HepG2 (cell line): ENCODE measurements around the gene RTF1. TPM values are rescaled to one million over a fixed set of nuclear protein-coding genes. Genes with fewer than 3 reads are reported as not detected.

Experiments
- FIP1L1 ChIP-seq: fragments of 200-400 bp; formaldehyde crosslinking; IDR thresholded peaks from 2 replicates; pipeline ENCODE4 v1.6.1; 2018; ENCODE audit warnings: low read depth, mild to moderate bottlenecking, low read length, moderate library complexity, borderline replicate concordance; ENCODE audit not compliant: insufficient read depth
- HNRNPH1 ChIP-seq: fragments of 200-400 bp; formaldehyde crosslinking; optimal IDR thresholded peaks from 2 replicates; pipeline ENCODE3; 2017; ENCODE audit warnings: mild to moderate bottlenecking, low read depth, low read length
- KAT7 ChIP-seq: IDR thresholded peaks from 2 replicates; pipeline ENCODE4 v1.6.1; 2018; ENCODE audit warnings: borderline replicate concordance, missing compliant biosample characterization
- NCOA2 ChIP-seq: sonication (generic); formaldehyde crosslinking; IDR thresholded peaks from 2 replicates; pipeline ENCODE4 v1.8.0; 2022; ENCODE audit warnings: inconsistent platforms
- NPAS2 ChIP-seq: sonication (generic); formaldehyde crosslinking; IDR thresholded peaks from 2 replicates; pipeline ENCODE4 v1.8.0; 2022; ENCODE audit warnings: mild to moderate bottlenecking, missing genetic modification reagents, borderline replicate concordance
- SATB2 ChIP-seq: sonication (generic); formaldehyde crosslinking; IDR thresholded peaks from 2 replicates; pipeline ENCODE4 v1.5.0; 2020; ENCODE audit warnings: missing genetic modification reagents
- SP2 ChIP-seq: sonication (generic); formaldehyde crosslinking; IDR thresholded peaks from 2 replicates; pipeline ENCODE4 v1.5.1; 2020; ENCODE audit warnings: mild to moderate bottlenecking, missing genetic modification reagents
- ZBTB38 ChIP-seq: sonication (generic); formaldehyde crosslinking; IDR thresholded peaks from 2 replicates; pipeline ENCODE4 v1.5.1; 2020; ENCODE audit warnings: mild to moderate bottlenecking, missing genetic modification reagents
- ZNF180 ChIP-seq: sonication (generic); formaldehyde crosslinking; IDR thresholded peaks from 2 replicates; pipeline ENCODE4 v1.4.0; 2020; ENCODE audit warnings: low read depth, missing genetic modification reagents, borderline replicate concordance
- ZNF563 ChIP-seq: sonication (generic); formaldehyde crosslinking; IDR thresholded peaks from 2 replicates; pipeline ENCODE4 v1.8.0; 2022; ENCODE audit warnings: mild to moderate bottlenecking, moderate library complexity, missing genetic modification reagents
- ZNF572 ChIP-seq: sonication (generic); formaldehyde crosslinking; IDR thresholded peaks from 2 replicates; pipeline ENCODE4 v1.5.1; 2020; ENCODE audit warnings: mild to moderate bottlenecking, missing genetic modification reagents
- ZSCAN30 ChIP-seq: sonication (generic); formaldehyde crosslinking; IDR thresholded peaks from 2 replicates; pipeline ENCODE4 v1.5.0; 2020; ENCODE audit warnings: mild to moderate bottlenecking, missing genetic modification reagents
- polyA plus RNA-seq, 8 experiments: library from polyadenylated mRNA; depleted of rRNA in 3 of 8; stranded (reverse) in 7 of 8; unstranded in 1 of 8; fragments of >200 nt; fragmentation: Illumina TruSeq in 4 of 8; extraction: Trizol in 4 of 8; gene quantifications; 2 replicates each; pipeline versions ENCODE4 v1.2.1 to v1.2.3, GENCODE V29; 2011 to 2016; ENCODE audit warnings: low read depth in 4 of 8, missing spikeins in 1 of 8, mixed read lengths in 1 of 8; ENCODE audit not compliant: insufficient read depth in 1 of 8
- total RNA-seq, 5 experiments: library from RNA; depleted of rRNA; stranded (reverse); fragments of >200 nt; fragmentation: Illumina TruSeq; extraction: Trizol; gene quantifications; 2 replicates each; pipeline ENCODE4 v1.2.3, GENCODE V29; 2016; ENCODE audit warnings: low read depth in 1 of 5
- TF ChIP-seq, protein P1 (sequence below): sonication (generic); formaldehyde crosslinking; IDR thresholded peaks from 2 replicates; pipeline ENCODE4 v1.5.1; 2020; ENCODE audit warnings: mild to moderate bottlenecking, missing genetic modification reagents, moderate library complexity
- TF ChIP-seq, protein P2 (sequence below): sonication (generic); formaldehyde crosslinking; IDR thresholded peaks from 2 replicates; pipeline ENCODE4 v1.5.0; 2020; ENCODE audit warnings: missing genetic modification reagents, mild to moderate bottlenecking, borderline replicate concordance
- TF ChIP-seq, protein P3 (sequence below): sonication (generic); formaldehyde crosslinking; IDR thresholded peaks from 2 replicates; pipeline ENCODE4 v1.5.0; 2020; ENCODE audit warnings: mild to moderate bottlenecking, missing genetic modification reagents
- TF ChIP-seq, protein P4 (sequence below): sonication (generic); formaldehyde crosslinking; IDR thresholded peaks from 2 replicates; pipeline ENCODE4 v1.4.0; 2020; ENCODE audit warnings: missing genetic modification reagents
- TF ChIP-seq, protein P5 (sequence below): sonication (generic); formaldehyde crosslinking; IDR thresholded peaks from 2 replicates; pipeline ENCODE4 v1.4.0; 2020; ENCODE audit warnings: missing genetic modification reagents
- TF ChIP-seq, protein P6 (sequence below): IDR thresholded peaks from 2 replicates; pipeline ENCODE4 v1.6.1; 2016; ENCODE audit warnings: low read depth

Gene RTF1
- total and polyA plus RNA-seq, 2 of the 13 experiments (the other 11 are each of a cell fraction or from before 2014, with no cell fraction given) = 13.9 to 17.9 TPM

DNA sequence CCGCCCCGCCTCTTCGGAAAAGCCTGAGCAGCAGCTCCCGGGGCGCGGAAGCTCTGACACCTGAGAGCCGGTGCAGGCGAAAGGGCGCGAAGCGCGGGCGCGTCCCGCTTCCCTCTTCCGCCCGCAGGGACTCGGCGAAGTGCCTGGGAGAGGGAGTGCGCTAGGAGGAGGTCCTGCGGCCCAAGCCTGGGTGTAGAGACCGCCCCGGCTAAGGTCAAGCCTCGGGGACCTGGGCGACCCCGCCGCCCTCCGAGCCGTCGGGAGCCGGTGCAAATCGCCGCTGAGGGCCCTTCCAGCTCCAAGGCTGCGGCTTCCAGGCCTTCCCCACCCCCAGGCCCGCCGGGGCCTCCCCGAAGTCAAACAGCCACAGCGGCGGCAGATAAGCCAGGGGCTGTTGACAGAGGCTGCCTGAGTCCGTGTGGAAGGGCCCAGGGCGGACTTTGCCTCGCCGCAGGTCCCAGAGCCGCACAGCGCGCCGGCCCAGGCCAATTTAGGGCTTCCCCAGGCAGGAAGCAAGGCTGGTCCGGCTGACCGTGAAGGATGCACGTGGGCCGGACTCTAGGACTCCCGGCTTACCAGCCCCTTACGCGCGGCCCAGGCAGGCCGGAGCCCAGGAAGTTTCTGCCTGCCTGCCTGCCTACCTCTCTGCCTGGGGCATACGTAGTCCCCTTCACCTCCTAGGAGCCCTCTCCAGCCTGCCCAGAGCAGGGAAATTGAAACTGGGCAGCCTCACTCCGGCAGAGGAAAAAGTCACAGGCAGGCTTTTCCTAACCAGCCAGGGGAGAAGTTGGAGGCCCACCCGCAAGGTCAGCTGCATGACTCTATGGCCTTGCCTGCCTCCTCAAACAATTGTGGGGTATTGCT is 79.1 kb downstream of the RTF1 start (continued):
- TF ChIP-seq, protein P1, sequence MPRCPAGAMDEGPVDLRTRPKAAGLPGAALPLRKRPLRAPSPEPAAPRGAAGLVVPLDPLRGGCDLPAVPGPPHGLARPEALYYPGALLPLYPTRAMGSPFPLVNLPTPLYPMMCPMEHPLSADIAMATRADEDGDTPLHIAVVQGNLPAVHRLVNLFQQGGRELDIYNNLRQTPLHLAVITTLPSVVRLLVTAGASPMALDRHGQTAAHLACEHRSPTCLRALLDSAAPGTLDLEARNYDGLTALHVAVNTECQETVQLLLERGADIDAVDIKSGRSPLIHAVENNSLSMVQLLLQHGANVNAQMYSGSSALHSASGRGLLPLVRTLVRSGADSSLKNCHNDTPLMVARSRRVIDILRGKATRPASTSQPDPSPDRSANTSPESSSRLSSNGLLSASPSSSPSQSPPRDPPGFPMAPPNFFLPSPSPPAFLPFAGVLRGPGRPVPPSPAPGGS (CRISPR knock-in tag) = peak; percentile 78; the same call in 1 of the 2 replicates
- TF ChIP-seq NCOA2 (CRISPR knock-in tag) (peak; percentile 46; the same call in 1 of the 2 replicates), NPAS2 (CRISPR knock-in tag) (0 out of 2 replicates have a peak, but pooled peaks have one; percentile 35), SATB2 (CRISPR knock-in tag) (peak; percentile 48), ZBTB38 (CRISPR knock-in tag) (peak; percentile 63), ZSCAN30 (CRISPR knock-in tag) (peak; percentile 91), HNRNPH1 (no peak), KAT7 (CRISPR knock-in tag) (peak; percentile 84; the same call in 1 of the 2 replicates), ZNF563 (CRISPR knock-in tag) (no peak; the same call in 1 of the 2 replicates), ZNF572 (CRISPR knock-in tag) (no peak), ZNF180 (no peak), FIP1L1 (no peak), SP2 (CRISPR knock-in tag) (no peak)
- TF ChIP-seq, protein P2, sequence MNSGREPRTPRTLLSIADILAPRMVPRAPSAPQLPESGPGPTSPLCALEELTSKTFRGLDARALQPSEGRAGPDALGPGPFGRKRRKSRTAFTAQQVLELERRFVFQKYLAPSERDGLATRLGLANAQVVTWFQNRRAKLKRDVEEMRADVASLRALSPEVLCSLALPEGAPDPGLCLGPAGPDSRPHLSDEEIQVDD (CRISPR knock-in tag) = peak; percentile 19; the same call in 1 of the 2 replicates
- TF ChIP-seq, protein P3, sequence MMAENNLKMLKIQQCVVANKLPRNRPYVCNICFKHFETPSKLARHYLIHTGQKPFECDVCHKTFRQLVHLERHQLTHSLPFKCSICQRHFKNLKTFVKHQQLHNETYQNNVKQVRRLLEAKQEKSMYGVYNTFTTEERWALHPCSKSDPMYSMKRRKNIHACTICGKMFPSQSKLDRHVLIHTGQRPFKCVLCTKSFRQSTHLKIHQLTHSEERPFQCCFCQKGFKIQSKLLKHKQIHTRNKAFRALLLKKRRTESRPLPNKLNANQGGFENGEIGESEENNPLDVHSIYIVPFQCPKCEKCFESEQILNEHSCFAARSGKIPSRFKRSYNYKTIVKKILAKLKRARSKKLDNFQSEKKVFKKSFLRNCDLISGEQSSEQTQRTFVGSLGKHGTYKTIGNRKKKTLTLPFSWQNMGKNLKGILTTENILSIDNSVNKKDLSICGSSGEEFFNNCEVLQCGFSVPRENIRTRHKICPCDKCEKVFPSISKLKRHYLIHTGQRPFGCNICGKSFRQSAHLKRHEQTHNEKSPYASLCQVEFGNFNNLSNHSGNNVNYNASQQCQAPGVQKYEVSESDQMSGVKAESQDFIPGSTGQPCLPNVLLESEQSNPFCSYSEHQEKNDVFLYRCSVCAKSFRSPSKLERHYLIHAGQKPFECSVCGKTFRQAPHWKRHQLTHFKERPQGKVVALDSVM = peak; percentile 91
- TF ChIP-seq, protein P4, sequence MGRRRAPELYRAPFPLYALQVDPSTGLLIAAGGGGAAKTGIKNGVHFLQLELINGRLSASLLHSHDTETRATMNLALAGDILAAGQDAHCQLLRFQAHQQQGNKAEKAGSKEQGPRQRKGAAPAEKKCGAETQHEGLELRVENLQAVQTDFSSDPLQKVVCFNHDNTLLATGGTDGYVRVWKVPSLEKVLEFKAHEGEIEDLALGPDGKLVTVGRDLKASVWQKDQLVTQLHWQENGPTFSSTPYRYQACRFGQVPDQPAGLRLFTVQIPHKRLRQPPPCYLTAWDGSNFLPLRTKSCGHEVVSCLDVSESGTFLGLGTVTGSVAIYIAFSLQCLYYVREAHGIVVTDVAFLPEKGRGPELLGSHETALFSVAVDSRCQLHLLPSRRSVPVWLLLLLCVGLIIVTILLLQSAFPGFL (CRISPR knock-in tag) = no peak
- TF ChIP-seq, protein P5, sequence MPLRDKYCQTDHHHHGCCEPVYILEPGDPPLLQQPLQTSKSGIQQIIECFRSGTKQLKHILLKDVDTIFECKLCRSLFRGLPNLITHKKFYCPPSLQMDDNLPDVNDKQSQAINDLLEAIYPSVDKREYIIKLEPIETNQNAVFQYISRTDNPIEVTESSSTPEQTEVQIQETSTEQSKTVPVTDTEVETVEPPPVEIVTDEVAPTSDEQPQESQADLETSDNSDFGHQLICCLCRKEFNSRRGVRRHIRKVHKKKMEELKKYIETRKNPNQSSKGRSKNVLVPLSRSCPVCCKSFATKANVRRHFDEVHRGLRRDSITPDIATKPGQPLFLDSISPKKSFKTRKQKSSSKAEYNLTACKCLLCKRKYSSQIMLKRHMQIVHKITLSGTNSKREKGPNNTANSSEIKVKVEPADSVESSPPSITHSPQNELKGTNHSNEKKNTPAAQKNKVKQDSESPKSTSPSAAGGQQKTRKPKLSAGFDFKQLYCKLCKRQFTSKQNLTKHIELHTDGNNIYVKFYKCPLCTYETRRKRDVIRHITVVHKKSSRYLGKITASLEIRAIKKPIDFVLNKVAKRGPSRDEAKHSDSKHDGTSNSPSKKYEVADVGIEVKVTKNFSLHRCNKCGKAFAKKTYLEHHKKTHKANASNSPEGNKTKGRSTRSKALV = peak; percentile 96
- TF ChIP-seq, protein P6, sequence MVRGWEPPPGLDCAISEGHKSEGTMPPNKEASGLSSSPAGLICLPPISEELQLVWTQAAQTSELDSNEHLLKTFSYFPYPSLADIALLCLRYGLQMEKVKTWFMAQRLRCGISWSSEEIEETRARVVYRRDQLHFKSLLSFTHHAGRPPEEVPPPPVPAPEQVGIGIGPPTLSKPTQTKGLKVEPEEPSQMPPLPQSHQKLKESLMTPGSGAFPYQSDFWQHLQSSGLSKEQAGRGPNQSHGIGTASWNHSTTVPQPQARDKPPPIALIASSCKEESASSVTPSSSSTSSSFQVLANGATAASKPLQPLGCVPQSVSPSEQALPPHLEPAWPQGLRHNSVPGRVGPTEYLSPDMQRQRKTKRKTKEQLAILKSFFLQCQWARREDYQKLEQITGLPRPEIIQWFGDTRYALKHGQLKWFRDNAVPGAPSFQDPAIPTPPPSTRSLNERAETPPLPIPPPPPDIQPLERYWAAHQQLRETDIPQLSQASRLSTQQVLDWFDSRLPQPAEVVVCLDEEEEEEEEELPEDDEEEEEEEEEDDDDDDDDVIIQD (CRISPR knock-in tag) = peak; percentile 28; the same call in 1 of the 2 replicates
